Adipocyte (in vitro differentiated cells): ENCODE results near the gene TMC7.
"Not testable (repeated sequence)": the region's sequence is repeated elsewhere in the genome, so short reads cannot be mapped to it uniquely, and the experiment has no call there.

Experiments
- DNase-seq: peaks from one replicate; pipeline ENCODE4 v3.0.0-alpha.2; 2015; ENCODE audit warnings: low read depth
- H3K27me3 ChIP-seq: replicated peaks from 2 replicates; pipeline ENCODE4 v1.7.0; 2013; ENCODE audit warnings: mild to moderate bottlenecking, low read length, moderate library complexity; ENCODE audit not compliant: control insufficient read depth, insufficient read depth
- H3K36me3 ChIP-seq: 2 replicates; pipeline ENCODE4 v1.7.0; 2013; ENCODE audit warnings: low read length, mild to moderate bottlenecking, moderate library complexity; ENCODE audit not compliant: control insufficient read depth, insufficient read depth, severe bottlenecking
- H3K4me1 ChIP-seq: 2 replicates; pipeline ENCODE4 v1.7.0; 2013; ENCODE audit warnings: mild to moderate bottlenecking, low read length, moderate library complexity; ENCODE audit not compliant: control insufficient read depth, insufficient read depth
- H3K4me3 ChIP-seq: 2 replicates; pipeline ENCODE4 v1.7.0; 2013; ENCODE audit warnings: mild to moderate bottlenecking, low read length, moderate library complexity
- H3K9ac ChIP-seq: 2 replicates; pipeline ENCODE4 v1.7.0; 2013; ENCODE audit warnings: mild to moderate bottlenecking, low read length, moderate library complexity
- H3K9me3 ChIP-seq: 2 replicates; pipeline ENCODE4 v1.7.0; 2013; ENCODE audit warnings: mild to moderate bottlenecking, low read length, moderate library complexity; ENCODE audit not compliant: control insufficient read depth

The TMC7 gene

GRCh38 chr16:18955874-18956580 lies 27.7 kb upstream of the TMC7 start:
- not testable (repeated sequence) for H3K4me1 ChIP-seq, H3K36me3 ChIP-seq, H3K4me3 ChIP-seq, H3K27me3 ChIP-seq, H3K9me3 ChIP-seq, DNase-seq, H3K9ac ChIP-seq

GRCh38 chr16:18956658-18957241 lies 27.0 kb upstream of the TMC7 start:
- not testable (repeated sequence) for H3K9ac ChIP-seq, H3K9me3 ChIP-seq, H3K4me3 ChIP-seq, H3K4me1 ChIP-seq, H3K36me3 ChIP-seq, H3K27me3 ChIP-seq, DNase-seq

- Histone ChIP-seq H3K4me3 (no peak overlapping the region), H3K9ac (no peak overlapping the region), H3K9me3 (no peaks in the 10 kb centered on the region), H3K27me3 (peaks cover 5% of the 10 kb centered on the region), H3K4me1 (peaks cover 15% of the 10 kb centered on the region), H3K36me3 (no peaks in the 10 kb centered on the region)
- DNase-seq, result no peak
Observed at GRCh38 chr16:18958621-18959029, 25.1 kb upstream of the TMC7 start.

- no peak overlapping the region for H3K4me3 ChIP-seq
Observed at GRCh38 chr16:18959031-18959505, 24.7 kb upstream of the TMC7 start.

GRCh38 chr16:18965555-18965954 lies 18.2 kb upstream of the TMC7 start:
- DNase-seq, result no peak
- Histone ChIP-seq H3K4me1 (peaks cover 15% of the 10 kb centered on the region), H3K9me3 (no peaks in the 10 kb centered on the region), H3K4me3 (no peak overlapping the region), H3K27me3 (no peaks in the 10 kb centered on the region), H3K36me3 (no peaks in the 10 kb centered on the region), H3K9ac (no peak overlapping the region)

More at GRCh38 chr16:18959031-18959505, 24.7 kb upstream of the TMC7 start:
- DNase-seq, result peak; percentile 16
- no peaks in the 10 kb centered on the region for H3K9me3 ChIP-seq
- H3K9ac ChIP-seq, result no peak overlapping the region
- peaks cover 15% of the 10 kb centered on the region for H3K4me1 ChIP-seq
- H3K27me3 ChIP-seq, result peaks cover 5% of the 10 kb centered on the region
- H3K36me3 ChIP-seq, result no peaks in the 10 kb centered on the region

GRCh38 chr16:18966791-18967190 lies 16.9 kb upstream of the TMC7 start:
- no peak overlapping the region for H3K9ac ChIP-seq
- no peaks in the 10 kb centered on the region for H3K9me3 ChIP-seq
- no peak overlapping the region for H3K4me3 ChIP-seq
- H3K27me3 ChIP-seq, result no peaks in the 10 kb centered on the region
- peaks cover 10% of the 10 kb centered on the region for H3K4me1 ChIP-seq
- no peaks in the 10 kb centered on the region for H3K36me3 ChIP-seq
- no peak for DNase-seq

- no peaks in the 10 kb centered on the region for H3K27me3 ChIP-seq
- no peaks in the 10 kb centered on the region for H3K36me3 ChIP-seq
- no peaks in the 10 kb centered on the region for H3K9me3 ChIP-seq
- H3K9ac ChIP-seq, result peak overlapping the region; percentile 12
- peak; percentile 94 for DNase-seq
- peak overlapping the region; percentile 78 for H3K4me3 ChIP-seq
- H3K4me1 ChIP-seq, result peaks cover 4% of the 10 kb centered on the region
Observed at GRCh38 chr16:18969050-18969854, 14.5 kb upstream of the TMC7 start.

GRCh38 chr16:18969855-18970240 lies 13.9 kb upstream of the TMC7 start:
- H3K9me3 ChIP-seq, result no peaks in the 10 kb centered on the region

GRCh38 chr16:18975109-18975508 lies 8.6 kb upstream of the TMC7 start:
- Histone ChIP-seq H3K4me3 (no peak overlapping the region), H3K27me3 (peaks cover 21% of the 10 kb centered on the region), H3K9ac (no peak overlapping the region), H3K4me1 (no peaks in the 10 kb centered on the region), H3K9me3 (no peaks in the 10 kb centered on the region), H3K36me3 (no peaks in the 10 kb centered on the region)
- DNase-seq, result no peak

More at GRCh38 chr16:18969855-18970240, 13.9 kb upstream of the TMC7 start:
- Histone ChIP-seq H3K4me3 (no peak overlapping the region), H3K9ac (no peak overlapping the region), H3K4me1 (peaks cover 4% of the 10 kb centered on the region), H3K27me3 (peaks cover 3% of the 10 kb centered on the region), H3K36me3 (no peaks in the 10 kb centered on the region)
- no peak for DNase-seq

- Histone ChIP-seq H3K36me3 (no peaks in the 10 kb centered on the region), H3K9me3 (no peaks in the 10 kb centered on the region), H3K27me3 (peaks cover 17% of the 10 kb centered on the region), H3K4me3 (no peak overlapping the region), H3K4me1 (peaks cover 4% of the 10 kb centered on the region), H3K9ac (no peak overlapping the region)
- no peak for DNase-seq
Observed at GRCh38 chr16:18979936-18980335, 3.8 kb upstream of the TMC7 start.

GRCh38 chr16:18984435-18985005 lies 786 bp downstream of the TMC7 start:
- no peaks in the 10 kb centered on the region for H3K36me3 ChIP-seq
- H3K27me3 ChIP-seq, result peaks cover 3% of the 10 kb centered on the region
- H3K4me3 ChIP-seq, result peak overlapping the region; percentile 83
- no peak for DNase-seq
- peaks cover 4% of the 10 kb centered on the region for H3K4me1 ChIP-seq
- peak overlapping the region; percentile 68 for H3K9ac ChIP-seq
- H3K9me3 ChIP-seq, result no peaks in the 10 kb centered on the region
